Mucosa of stomach (tissue), 1 donor: ENCODE data around the gene VPS25.
"Not testable (repeated sequence)": the region's sequence is repeated elsewhere in the genome, so short reads cannot be mapped to it uniquely, and the experiment has no call there.

ENCODE experiments used
- H3K27me3 ChIP-seq: one replicate; pipeline ENCODE4 v1.7.0; 2013; ENCODE audit warnings: mild to moderate bottlenecking, low read length; ENCODE audit not compliant: control insufficient read depth, insufficient read depth
- H3K36me3 ChIP-seq: one replicate; pipeline ENCODE4 v1.7.0; 2013; ENCODE audit warnings: low read length; ENCODE audit not compliant: control insufficient read depth, insufficient read depth
- H3K4me1 ChIP-seq: one replicate; pipeline ENCODE4 v1.7.0; 2013; ENCODE audit warnings: mild to moderate bottlenecking, low read length; ENCODE audit not compliant: control insufficient read depth, insufficient read depth
- H3K4me3 ChIP-seq: one replicate; pipeline ENCODE4 v1.7.0; 2013; ENCODE audit warnings: low read length
- H3K9ac ChIP-seq: one replicate; pipeline ENCODE4 v1.7.0; 2013; ENCODE audit warnings: mild to moderate bottlenecking, low read length, moderate library complexity
- H3K9me3 ChIP-seq: one replicate; pipeline ENCODE4 v1.7.0; 2013; ENCODE audit warnings: mild to moderate bottlenecking, low read length, moderate library complexity; ENCODE audit not compliant: control insufficient read depth
- donor health status: Pancreatic carcinoma.

Gene VPS25

DNA sequence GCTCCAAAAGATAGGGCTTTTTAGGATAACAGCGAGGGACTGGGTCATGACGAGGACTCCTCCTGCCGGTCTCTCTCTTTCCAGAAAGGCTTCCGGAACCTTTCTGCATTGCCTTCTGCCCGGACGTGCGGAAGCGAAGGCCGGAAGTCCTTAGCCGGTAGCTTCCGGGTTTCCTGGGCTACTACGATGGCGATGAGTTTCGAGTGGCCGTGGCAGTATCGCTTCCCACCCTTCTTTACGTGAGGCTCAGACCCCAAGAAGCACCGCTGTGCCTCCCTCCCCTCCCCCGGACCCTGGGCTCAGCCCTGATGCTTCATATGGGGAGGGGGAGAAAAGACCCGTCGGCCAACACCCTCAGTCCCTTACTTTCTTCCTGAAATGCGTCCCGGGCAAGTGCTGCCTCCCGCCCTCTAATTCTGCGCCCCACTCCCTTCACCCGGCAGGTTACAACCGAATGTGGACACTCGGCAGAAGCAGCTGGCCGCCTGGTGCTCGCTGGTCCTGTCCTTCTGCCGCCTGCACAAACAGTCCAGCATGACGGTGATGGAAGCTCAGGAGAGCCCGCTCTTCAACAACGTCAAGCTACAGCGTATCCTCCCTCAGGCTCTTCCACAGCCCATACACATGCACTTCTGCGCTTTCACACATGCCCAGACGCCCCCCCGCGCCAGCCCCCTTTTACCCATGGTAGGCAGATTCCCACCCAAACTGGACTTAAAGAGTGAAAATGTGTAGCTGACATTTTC is at the start of gene VPS25:
TSS of gene VPS25 (plus strand) at position 160 of the 746 bp plus-strand sequence. CDS start at position 187, 27 bp downstream.
- Histone ChIP-seq H3K9me3 (no peaks in the 10 kb centered on the region), H3K27me3 (no peaks in the 10 kb centered on the region), H3K4me1 (peaks cover 19% of the 10 kb centered on the region), H3K36me3 (peaks cover 8% of the 10 kb centered on the region), H3K9ac (peak within 1 kb of the TSS; percentile 93), H3K4me3 (peak within 1 kb of the TSS; percentile 86)

DNA sequence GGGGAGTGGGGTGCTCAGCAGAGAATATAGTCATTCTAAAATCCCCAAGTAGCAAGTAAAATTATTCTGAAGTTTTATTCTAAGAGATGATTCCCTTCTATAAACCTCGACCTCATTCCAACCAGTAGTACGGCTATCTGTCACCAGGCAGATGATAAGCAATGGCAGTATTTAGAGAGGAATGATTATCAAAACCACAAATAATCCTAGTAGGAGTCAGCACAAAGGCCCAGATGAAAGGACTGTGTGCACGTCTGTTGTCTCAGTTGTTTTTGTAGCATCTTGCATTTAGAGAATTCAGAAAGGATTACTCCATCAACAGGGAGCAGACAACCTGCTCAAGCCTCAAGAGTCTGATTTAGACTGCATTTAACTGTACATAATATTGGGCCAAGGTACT is 49.6 kb upstream of the VPS25 start:
- Histone ChIP-seq H3K9ac (no peak overlapping the region), H3K4me1 (no peaks in the 10 kb centered on the region), H3K4me3 (no peak overlapping the region), H3K9me3 (no peaks in the 10 kb centered on the region), H3K27me3 (no peaks in the 10 kb centered on the region), H3K36me3 (peaks cover 6% of the 10 kb centered on the region)

DNA sequence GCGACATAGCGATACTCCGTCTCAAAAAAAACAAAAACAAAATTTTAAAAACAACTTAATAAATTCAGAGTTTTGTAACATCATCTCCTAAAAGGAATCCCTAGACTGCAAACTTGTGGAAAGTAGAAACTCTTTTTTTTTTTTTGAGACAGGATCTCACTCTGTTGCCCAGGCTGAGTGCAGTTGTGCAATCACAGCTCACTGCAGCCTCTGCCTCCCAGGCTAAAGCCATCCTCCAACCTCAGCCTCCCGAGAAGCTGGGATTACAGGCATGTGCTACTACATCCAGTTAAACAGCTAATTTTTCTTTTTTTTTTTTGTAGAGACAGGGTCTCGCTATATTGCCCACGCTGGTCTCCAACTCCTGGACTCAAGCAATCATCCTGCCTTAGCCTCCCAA is 48.1 kb upstream of the VPS25 start:
- H3K4me1 ChIP-seq, result no peaks in the 10 kb centered on the region
- H3K27me3 ChIP-seq, result no peaks in the 10 kb centered on the region
- H3K36me3 ChIP-seq, result peaks cover 6% of the 10 kb centered on the region
- H3K9me3 ChIP-seq, result no peaks in the 10 kb centered on the region
- H3K9ac ChIP-seq, result no peak overlapping the region
- H3K4me3 ChIP-seq, result no peak overlapping the region

DNA sequence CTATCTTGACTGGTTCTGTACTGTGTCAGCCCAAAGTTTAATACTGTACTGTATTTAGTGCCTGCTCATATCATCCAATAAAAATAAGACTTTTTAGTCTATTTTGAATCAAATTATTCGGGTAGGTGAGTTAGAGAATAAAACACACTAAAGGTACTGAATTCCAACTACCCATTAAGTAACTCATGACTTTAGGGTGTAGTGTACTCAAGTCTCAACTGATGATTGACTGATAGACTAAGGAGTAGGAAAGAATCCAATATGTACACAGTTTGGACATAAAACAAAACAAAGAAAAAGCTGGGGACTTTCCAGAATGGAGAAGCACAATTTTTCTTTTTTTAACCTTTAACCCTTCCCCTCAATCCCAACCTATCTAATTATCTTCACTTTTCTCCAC is 32.5 kb upstream of the VPS25 start:
- Histone ChIP-seq H3K4me3 (no peak overlapping the region), H3K9ac (no peak overlapping the region), H3K27me3 (no peaks in the 10 kb centered on the region), H3K9me3 (no peaks in the 10 kb centered on the region), H3K4me1 (peaks cover 4% of the 10 kb centered on the region), H3K36me3 (no peaks in the 10 kb centered on the region)

DNA sequence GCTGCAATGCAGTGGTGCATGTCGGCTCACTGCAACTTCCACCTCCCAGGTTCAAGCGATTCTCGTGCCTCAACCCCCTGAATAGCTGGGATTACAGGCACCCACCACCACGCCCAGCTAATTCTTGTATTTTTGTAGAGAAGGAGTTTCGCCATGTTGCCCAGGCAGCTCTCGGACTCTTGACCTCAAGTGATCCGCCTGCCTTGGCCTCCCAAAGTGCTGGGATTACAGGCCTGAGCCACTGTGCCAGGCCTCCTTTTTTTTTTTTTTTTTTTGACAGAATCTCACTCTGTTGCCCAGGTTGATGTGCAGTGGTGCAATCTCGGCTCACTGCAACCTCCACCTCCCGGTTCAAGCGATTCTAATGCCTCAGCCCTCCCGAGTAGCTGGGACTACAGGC is 30.3 kb upstream of the VPS25 start:
- H3K4me3 ChIP-seq, H3K9ac ChIP-seq, H3K36me3 ChIP-seq, H3K4me1 ChIP-seq, H3K27me3 ChIP-seq, H3K9me3 ChIP-seq: not testable (repeated sequence)

DNA sequence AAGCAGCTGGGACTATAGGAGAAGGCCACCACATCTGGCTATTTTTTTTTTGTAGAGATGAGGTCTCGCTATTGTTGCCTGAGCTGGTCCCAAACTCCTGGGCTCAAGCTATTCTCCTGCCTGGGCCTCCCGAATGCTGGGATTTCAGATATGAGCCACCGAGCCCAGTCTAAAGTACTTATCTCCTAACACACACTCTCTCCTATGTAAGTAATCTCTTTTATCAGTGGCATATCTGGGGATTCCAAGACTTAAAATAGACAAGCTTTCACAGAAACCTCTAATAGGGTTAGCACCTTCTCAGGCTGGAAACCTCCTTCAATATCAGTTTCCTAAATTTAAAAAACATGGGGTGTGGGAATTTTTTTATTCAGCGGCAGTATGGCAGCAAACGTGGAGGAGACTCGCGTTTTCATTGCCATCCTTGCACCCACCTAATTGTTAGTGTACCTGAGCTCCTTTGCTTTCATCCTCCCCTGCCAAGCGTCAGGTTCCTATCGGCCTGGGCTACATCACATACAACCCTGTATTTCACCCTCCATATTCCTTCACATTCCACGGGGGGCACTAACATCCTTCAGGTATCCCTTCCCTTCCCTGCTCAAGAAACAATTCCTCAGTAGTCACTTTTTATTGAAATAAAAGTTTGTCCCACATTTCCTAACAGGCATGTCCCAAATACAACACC is 29.5 kb upstream of the VPS25 start:
- peaks cover 4% of the 10 kb centered on the region for H3K4me1 ChIP-seq
- H3K36me3 ChIP-seq, result no peaks in the 10 kb centered on the region
- peak overlapping the region; percentile 85 for H3K9ac ChIP-seq
- H3K27me3 ChIP-seq, result no peaks in the 10 kb centered on the region
- no peaks in the 10 kb centered on the region for H3K9me3 ChIP-seq
- H3K4me3 ChIP-seq, result peak overlapping the region; percentile 42

DNA sequence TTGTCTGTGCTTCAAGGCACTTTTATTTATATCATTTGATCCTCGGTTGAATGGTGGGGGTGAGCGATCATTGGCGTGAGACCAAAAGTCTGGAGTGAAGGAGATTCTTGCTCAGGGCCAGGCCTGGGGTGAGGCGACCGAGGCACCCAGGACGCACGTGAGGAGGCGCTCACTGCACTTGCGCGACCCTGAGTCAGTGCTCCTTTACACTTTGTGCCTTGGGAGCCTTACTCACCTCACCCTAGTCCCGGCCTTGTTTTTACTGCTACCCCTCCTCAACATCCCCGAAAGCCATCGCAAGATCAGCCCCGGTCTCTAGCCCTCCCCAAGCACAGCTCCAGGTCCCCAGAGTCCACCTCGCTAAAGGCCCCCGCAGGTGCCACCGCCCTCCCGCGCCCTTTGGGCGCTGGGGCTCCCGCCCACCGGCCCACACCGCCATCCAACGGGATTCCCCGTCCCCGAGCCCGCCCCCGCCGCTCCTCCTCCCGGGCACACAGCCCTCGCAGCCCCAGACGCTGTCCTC is 28.9 kb upstream of the VPS25 start:
- Histone ChIP-seq H3K27me3 (no peaks in the 10 kb centered on the region), H3K9me3 (no peaks in the 10 kb centered on the region), H3K4me1 (peaks cover 4% of the 10 kb centered on the region), H3K36me3 (no peaks in the 10 kb centered on the region), H3K9ac (peak overlapping the region; percentile 85), H3K4me3 (peak overlapping the region; percentile 42)

DNA sequence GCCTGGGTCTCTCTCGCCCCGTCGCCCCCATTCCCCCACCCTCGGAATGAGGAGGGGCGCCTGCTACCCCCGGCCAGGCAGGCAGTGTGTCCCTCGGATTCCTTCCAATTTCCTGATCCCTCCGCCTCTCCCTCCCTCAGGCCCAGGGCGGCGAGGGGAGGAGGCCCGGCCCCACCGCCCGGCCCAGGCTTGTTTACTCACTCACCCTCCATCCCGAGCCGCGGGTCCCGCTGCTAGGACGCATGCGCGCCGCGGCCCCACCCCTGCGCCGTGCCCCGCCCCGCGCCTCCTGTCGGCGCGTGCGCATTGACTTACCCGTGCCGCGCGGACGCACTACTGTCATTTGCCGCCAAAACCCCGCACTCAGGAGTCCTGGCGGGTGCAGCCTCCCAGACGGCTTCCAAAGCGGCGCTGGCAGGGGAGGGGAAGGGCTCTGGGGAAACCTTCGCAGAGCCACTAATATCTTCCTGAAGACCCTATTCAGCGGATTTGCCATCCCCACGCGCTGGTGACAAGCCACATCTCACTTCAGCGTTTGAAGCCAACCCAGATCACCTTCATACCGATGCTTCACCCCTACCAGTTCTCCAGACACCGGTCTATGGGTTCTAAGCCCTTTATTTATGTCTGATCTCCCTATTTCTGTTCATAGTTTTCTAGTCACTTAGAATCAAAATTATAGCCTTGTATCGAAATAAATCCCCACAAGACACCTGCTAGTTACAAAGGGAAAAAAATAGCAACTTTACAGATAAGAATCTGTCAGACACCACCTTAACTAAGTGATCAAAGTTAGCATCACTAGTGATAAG is 28.2 kb upstream of the VPS25 start, which contains the start of gene EZH1:
TSS of gene EZH1 (minus strand) at position 235 of the 812 bp plus-strand sequence. CDS start 16,099 bp downstream, outside the sequence.
- Histone ChIP-seq H3K9ac (peak within 1 kb of the TSS; percentile 85), H3K27me3 (no peaks in the 10 kb centered on the region), H3K4me1 (peaks cover 4% of the 10 kb centered on the region), H3K36me3 (no peaks in the 10 kb centered on the region), H3K9me3 (no peaks in the 10 kb centered on the region), H3K4me3 (peak within 1 kb of the TSS; percentile 42)

DNA sequence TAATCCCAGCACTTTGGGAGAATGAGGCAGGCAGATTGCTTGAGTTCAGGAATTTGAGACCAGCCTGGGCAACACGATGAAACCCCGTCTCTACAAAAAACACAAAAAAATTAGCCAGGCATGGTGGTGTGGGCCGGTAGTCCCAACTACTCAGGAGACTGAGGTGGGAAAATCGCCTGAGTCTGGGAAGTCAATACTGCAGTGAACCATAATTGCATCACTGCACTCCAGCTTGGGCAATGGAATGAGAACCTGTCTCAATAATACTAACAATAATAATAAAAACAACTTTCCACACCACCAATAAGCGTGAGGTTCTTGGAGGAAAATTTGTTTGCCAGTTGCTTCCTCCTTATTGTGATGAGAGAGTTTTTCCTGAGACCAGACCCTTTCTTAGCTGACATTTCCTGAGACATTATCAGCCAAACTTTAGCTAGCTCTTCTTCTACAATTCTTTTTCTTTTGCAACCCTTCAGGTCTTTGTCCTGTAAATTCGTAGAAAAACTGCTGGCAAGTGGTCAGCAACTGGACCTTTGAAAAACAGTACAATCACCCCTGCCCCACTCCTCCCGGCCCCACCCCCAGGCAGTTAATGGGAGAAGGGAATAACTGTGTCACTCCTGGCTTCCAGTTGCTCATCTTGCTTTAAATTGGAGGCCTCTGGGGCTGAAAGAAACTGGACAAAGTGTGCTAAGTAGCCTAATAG is 24.9 kb upstream of the VPS25 start:
- Histone ChIP-seq H3K4me1 (peaks cover 4% of the 10 kb centered on the region), H3K4me3 (no peak overlapping the region), H3K9ac (no peak overlapping the region), H3K36me3 (no peaks in the 10 kb centered on the region), H3K27me3 (no peaks in the 10 kb centered on the region), H3K9me3 (no peaks in the 10 kb centered on the region)

DNA sequence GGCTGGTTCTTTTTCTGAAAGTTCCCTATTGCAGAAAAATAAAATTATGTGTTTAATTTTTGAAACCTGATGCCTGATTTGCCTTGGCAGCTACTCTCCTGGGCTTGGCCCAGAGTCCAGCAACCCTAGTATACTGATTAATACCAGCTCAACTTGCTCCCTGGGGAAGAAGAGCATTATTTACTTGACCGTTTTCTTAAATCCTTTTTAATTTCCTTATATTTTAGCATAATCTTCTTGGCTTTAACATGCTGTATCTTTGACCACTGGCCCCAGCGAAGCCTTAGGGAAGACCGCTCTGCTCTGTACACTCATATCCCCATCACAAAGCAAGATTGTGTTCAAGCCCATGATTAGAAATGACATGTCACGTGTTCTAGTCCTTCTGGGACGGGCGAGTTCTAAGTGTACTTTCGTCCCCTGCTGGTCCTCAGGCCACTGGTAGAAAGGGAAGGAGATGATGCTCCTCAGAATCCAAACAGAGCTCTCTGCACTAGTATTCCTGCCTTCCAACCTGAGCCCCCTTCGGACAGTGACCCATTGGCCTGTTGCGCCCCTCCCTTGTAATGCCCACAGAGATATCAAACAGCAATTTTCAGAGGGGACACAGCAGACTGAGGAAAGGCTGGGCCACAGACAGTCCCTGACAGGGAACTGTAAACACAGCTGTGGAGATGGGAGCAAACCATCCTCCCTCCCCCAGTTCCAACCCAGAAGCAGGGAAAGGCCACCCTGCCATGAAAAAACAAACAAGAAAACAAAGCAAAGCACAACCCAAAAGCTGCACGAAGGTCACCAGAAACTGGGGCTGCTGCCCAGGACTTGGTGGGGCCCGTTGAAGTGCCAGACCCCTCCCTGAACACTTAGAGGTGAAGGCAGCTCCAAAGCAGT is 24.1 kb upstream of the VPS25 start:
- Histone ChIP-seq H3K4me1 (peaks cover 4% of the 10 kb centered on the region), H3K9ac (no peak overlapping the region), H3K9me3 (no peaks in the 10 kb centered on the region), H3K4me3 (no peak overlapping the region), H3K36me3 (no peaks in the 10 kb centered on the region), H3K27me3 (no peaks in the 10 kb centered on the region)
